ENCODE data around the gene GLMP. TPM values are rescaled to one million over a fixed set of nuclear protein-coding genes. Genes with fewer than 3 reads are reported as not detected.
A peak's percentile ranks its signal among the peaks of the same experiment; 100 is the strongest.

GLMP gene
- total RNA-seq, 1 experiment from 2014 or later: 60.2 TPM

GRCh38 chr1:156308078-156308477, 12.6 kb upstream of the GLMP start:
- ChIA-PET POLR2A (no interaction called here), CTCF (no interaction called here)
- Histone ChIP-seq H3K27ac (ENCODE audit: low read length) (no peak overlapping the region), H3K4me1 (ENCODE audit: control insufficient read depth, insufficient read depth, low read length) (no peaks in the 10 kb centered on the region), H3K4me3 (ENCODE audit: low read depth in 2 of 2, low read length in 2 of 2) (no peak overlapping the region), H3K36me3 (ENCODE audit: control insufficient read depth, insufficient read depth, low read length) (peaks cover 36% of the 10 kb centered on the region), H3K27me3 (ENCODE audit: control insufficient read depth, insufficient read depth, low read length) (no peaks in the 10 kb centered on the region), H3K9me3 (ENCODE audit: control insufficient read depth, insufficient read depth, low read depth, low read length) (no peaks in the 10 kb centered on the region)
- in situ Hi-C loops (cut with HindIII; ENCODE audit: low pct_unique_long_range_greater_than_20kb, low sequenced_read_pairs): no loop called here
- BruUV-seq (replicated peaks): no TSS peak
- no peak for ATAC-seq
- TF ChIP-seq POLR2AphosphoS5 (IDR thresholded peaks at IDR 0.05; ENCODE audit: low read depth, low read length) (no peak), CTCF (IDR thresholded peaks at IDR 0.05) (no peak), SIN3A (IDR thresholded peaks at IDR 0.05; ENCODE audit: borderline replicate concordance, insufficient read depth, low read depth, low read length) (no peak), REST (IDR thresholded peaks at IDR 0.05; ENCODE audit: insufficient read depth in 1 of 2, low read depth in 2 of 2, low read length in 1 of 2) (no peak), TCF7L2 (IDR thresholded peaks at IDR 0.05; ENCODE audit: low read depth, low read length) (no peak)
- no peak for DNase-seq (ENCODE audit: low read depth, low spot score)
- intact Hi-C loops (cut with micrococcal nuclease; ENCODE audit: unreplicated experiment): no loop called here

- in situ Hi-C loops (cut with HindIII; ENCODE audit: low pct_unique_long_range_greater_than_20kb, low sequenced_read_pairs): no loop called here
- ATAC-seq (no peak), DNase-seq (ENCODE audit: low read depth, low spot score) (no peak)
- no peak overlapping the region for H3K27ac ChIP-seq (ENCODE audit: low read length)
- H3K27me3 ChIP-seq (ENCODE audit: control insufficient read depth, insufficient read depth, low read length): no peaks in the 10 kb centered on the region
- no TSS peak for BruUV-seq (replicated peaks)
- POLR2A ChIA-PET: no interaction called here
- H3K4me3 ChIP-seq (ENCODE audit: low read depth in 2 of 2, low read length in 2 of 2): no peak overlapping the region
- H3K36me3 ChIP-seq (ENCODE audit: control insufficient read depth, insufficient read depth, low read length): peaks cover 11% of the 10 kb centered on the region
- H3K4me1 ChIP-seq (ENCODE audit: control insufficient read depth, insufficient read depth, low read length): no peaks in the 10 kb centered on the region
- no peaks in the 10 kb centered on the region for H3K9me3 ChIP-seq (ENCODE audit: control insufficient read depth, insufficient read depth, low read depth, low read length)
- TF ChIP-seq POLR2AphosphoS5 (IDR thresholded peaks at IDR 0.05; ENCODE audit: low read depth, low read length) (0 out of 2 replicates have a peak, but pooled peaks have one; percentile 19), REST (IDR thresholded peaks at IDR 0.05; ENCODE audit: insufficient read depth in 1 of 2, low read depth in 2 of 2, low read length in 1 of 2) (no peak)
- CTCF ChIA-PET: interaction anchor here (0.6 kb wide), 1 partner anchor 17 kb away, joined by 4 read pairs; no protein-coding TSS in a partner anchor
- intact Hi-C loops (cut with micrococcal nuclease; ENCODE audit: unreplicated experiment): no loop called here
These were observed 9.7 kb upstream of the GLMP start for GRCh38 chr1:156305215-156305614.
